Muscle layer of colon (tissue), 2 donors: ENCODE results near the gene PPME1.

Experiments
- H3K27ac ChIP-seq: one replicate; pipeline ENCODE4 v1.7.0; 2013; ENCODE audit warnings: low read depth, mild to moderate bottlenecking, low read length, moderate library complexity
- H3K27me3 ChIP-seq, 2 donors: one replicate each; pipeline ENCODE4 v1.7.0; 2013; ENCODE audit warnings: low read length in 2 of 2, mild to moderate bottlenecking in 2 of 2; ENCODE audit not compliant: insufficient read depth in 2 of 2, control insufficient read depth in 1 of 2
- H3K36me3 ChIP-seq: one replicate; pipeline ENCODE4 v1.7.0; 2013; ENCODE audit warnings: mild to moderate bottlenecking, low read length; ENCODE audit not compliant: insufficient read depth
- H3K4me1 ChIP-seq: one replicate; pipeline ENCODE4 v1.7.0; 2013; ENCODE audit warnings: mild to moderate bottlenecking, low read length; ENCODE audit not compliant: insufficient read depth
- H3K4me3 ChIP-seq, 2 donors: one replicate each; pipeline ENCODE4 v1.7.0; 2013; ENCODE audit warnings: low read length in 2 of 2, low read depth in 1 of 2, mild to moderate bottlenecking in 1 of 2, moderate library complexity in 1 of 2
- H3K9ac ChIP-seq: one replicate; pipeline ENCODE4 v1.7.0; 2013; ENCODE audit warnings: low read length
- H3K9me3 ChIP-seq: one replicate; pipeline ENCODE4 v1.7.0; 2013; ENCODE audit warnings: mild to moderate bottlenecking, low read length
- donor health status: abdominal sarcoma.
- donor health status: Adenocarcinoma of cecum.

PPME1 gene

DNA sequence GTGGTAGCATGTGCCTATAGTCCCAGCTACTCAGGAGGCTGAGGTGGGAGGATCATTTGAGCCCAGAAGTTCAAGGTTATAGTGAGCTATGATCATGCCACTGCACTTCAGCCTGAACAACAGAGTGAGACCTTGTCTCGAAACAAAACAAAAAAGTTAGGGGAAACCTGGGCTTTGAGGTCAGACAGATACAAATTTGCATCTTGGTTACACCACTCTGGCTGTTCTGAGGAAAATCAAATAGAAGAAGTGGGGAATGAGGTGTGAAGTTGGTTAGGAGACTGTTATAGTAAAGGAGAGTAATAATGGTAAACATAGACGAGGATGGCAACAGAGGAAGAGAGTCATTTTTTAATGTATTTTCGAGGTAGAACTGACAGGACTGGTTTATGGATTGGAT, 62.6 kb downstream of the PPME1 start:
- no peaks in the 10 kb centered on the region for H3K9me3 ChIP-seq
- H3K9ac ChIP-seq, result no peak overlapping the region
- H3K27ac ChIP-seq, result no peak overlapping the region
- H3K36me3 ChIP-seq, result peaks cover 36% of the 10 kb centered on the region
- H3K4me3 ChIP-seq, result no peak overlapping the region
- no peaks in the 10 kb centered on the region for H3K27me3 ChIP-seq
- H3K4me1 ChIP-seq, result no peaks in the 10 kb centered on the region

DNA sequence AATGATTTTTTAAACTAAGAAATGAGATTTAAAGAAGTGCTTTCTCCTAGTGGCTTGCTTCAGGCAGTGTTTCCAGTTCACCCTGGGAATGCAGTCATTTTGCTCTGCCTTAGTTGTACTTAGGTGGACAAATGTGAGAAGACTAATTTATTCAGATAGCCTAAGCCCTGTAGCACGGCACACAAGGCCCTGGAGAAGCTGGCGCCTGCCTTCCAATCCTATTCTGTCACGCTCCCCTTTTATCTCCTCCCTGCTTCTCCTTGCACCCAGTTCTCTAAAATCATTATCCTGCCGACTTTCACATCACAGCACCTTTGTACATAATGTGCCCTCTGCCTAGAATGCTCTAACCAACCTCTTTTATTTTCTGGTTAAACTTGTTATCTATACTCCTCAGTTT, 64.0 kb downstream of the PPME1 start:
- no peak overlapping the region for H3K4me3 ChIP-seq
- no peaks in the 10 kb centered on the region for H3K9me3 ChIP-seq
- no peak overlapping the region for H3K27ac ChIP-seq
- H3K36me3 ChIP-seq, result peaks cover 47% of the 10 kb centered on the region
- H3K27me3 ChIP-seq, result no peaks in the 10 kb centered on the region
- H3K9ac ChIP-seq, result no peak overlapping the region
- no peaks in the 10 kb centered on the region for H3K4me1 ChIP-seq

DNA sequence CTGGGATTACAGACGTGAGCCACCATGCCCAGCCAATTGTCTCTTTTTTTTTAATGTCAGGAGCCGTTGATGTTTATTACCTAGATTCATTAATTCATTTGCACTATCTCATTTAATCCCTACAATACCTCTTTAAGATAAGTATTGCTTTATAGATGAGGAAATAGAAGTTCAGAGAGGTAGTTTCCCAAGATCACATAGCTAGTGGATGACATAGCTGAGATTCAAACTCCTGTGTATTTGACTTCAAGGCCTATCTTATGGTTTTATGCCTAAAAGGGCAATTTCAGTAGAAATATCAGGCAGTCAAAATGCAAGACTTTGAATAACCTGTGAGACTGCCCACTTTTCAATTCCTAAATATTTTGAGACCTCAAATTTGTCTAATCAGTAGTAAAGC, 66.5 kb downstream of the PPME1 start:
- Histone ChIP-seq H3K9me3 (no peaks in the 10 kb centered on the region), H3K9ac (no peak overlapping the region), H3K4me3 (no peak overlapping the region), H3K4me1 (no peaks in the 10 kb centered on the region), H3K27me3 (no peaks in the 10 kb centered on the region), H3K36me3 (peaks cover 46% of the 10 kb centered on the region), H3K27ac (no peak overlapping the region)

DNA sequence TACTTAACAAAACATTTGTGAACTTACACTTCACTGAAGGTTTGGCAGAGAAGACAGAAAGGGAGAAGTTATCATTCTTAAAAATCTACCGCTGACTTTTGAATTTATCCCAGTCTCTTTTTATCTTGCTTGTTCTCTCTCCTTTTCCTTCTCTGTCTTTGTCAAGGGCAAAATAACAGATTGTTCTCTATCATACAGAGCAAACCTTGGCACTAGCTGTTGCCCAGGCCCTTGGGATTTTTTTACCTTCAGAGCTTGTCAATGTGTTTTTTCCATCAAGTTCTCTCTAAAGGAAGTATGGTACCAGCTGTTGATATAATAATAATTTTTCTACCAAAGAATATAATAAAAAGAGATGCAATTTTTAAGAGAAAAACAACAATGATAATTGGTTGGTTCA, 67.2 kb downstream of the PPME1 start:
- Histone ChIP-seq H3K9ac (no peak overlapping the region), H3K4me1 (no peaks in the 10 kb centered on the region), H3K36me3 (peaks cover 46% of the 10 kb centered on the region), H3K27ac (no peak overlapping the region), H3K9me3 (no peaks in the 10 kb centered on the region), H3K27me3 (no peaks in the 10 kb centered on the region), H3K4me3 (no peak overlapping the region)

DNA sequence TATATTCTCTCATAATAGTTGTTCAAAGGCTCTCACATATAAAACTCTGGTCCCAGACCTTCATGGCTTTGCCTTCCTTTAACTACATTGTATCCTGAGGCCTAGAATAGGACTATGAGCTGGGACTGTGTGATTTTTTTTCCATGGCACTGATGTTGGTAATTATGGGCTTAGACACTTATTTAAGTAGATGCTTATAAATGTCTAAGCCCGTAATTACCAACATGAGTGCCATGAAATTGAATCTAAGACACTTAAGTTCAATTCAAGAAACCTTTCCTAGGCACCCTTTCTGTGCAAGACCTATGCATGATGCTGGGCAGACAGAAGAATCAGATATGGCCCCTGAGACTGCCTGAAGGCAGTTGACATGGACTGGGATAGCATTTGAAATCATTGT, 77.4 kb downstream of the PPME1 start:
- Histone ChIP-seq H3K4me3 (no peak overlapping the region), H3K36me3 (peaks cover 58% of the 10 kb centered on the region), H3K9me3 (no peaks in the 10 kb centered on the region), H3K27ac (no peak overlapping the region), H3K27me3 (no peaks in the 10 kb centered on the region), H3K9ac (no peak overlapping the region), H3K4me1 (no peaks in the 10 kb centered on the region)

DNA sequence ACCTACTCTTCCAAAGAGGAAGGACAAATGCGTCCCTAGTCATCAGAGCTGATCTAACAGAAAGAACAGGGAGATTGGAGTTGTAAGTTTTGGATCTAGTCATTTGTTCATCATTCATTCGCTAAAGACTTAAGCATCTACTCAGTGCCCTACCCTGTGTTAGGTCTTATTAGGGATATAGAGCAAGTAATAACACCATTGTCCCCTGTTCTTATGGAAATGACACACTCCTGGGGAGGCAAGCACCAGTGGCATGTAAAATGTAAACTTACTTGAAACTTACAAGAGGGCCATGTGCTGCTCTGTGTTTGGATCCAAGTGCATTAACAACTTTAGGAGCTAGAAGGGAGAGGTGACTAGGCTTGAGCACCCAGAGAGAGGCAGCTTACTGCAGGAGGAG, 78.4 kb downstream of the PPME1 start:
- Histone ChIP-seq H3K36me3 (peaks cover 62% of the 10 kb centered on the region), H3K4me3 (no peak overlapping the region), H3K27ac (no peak overlapping the region), H3K9me3 (no peaks in the 10 kb centered on the region), H3K27me3 (no peaks in the 10 kb centered on the region), H3K4me1 (no peaks in the 10 kb centered on the region), H3K9ac (no peak overlapping the region)

DNA sequence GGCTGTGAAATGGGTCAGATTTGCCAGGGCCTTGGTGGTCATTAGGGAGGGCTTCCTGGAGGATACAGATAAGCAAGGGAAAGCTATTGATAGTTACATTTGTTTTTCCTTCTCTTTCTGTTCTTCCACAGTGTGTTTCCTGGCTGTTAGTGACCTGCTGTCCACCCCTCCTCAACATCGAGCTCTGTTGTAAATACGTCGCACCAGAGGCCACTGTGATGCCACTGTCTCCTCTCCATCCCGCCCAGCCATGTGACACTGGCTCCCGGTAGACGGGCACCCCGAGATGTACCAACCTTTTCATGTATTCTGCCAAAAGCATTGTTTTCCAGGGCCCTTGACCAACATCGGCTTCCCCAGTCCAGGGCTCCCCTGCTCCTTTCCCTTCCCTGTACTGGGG, 82.3 kb downstream of the PPME1 start:
- H3K27me3 ChIP-seq, result no peaks in the 10 kb centered on the region
- H3K36me3 ChIP-seq, result peaks cover 48% of the 10 kb centered on the region

DNA sequence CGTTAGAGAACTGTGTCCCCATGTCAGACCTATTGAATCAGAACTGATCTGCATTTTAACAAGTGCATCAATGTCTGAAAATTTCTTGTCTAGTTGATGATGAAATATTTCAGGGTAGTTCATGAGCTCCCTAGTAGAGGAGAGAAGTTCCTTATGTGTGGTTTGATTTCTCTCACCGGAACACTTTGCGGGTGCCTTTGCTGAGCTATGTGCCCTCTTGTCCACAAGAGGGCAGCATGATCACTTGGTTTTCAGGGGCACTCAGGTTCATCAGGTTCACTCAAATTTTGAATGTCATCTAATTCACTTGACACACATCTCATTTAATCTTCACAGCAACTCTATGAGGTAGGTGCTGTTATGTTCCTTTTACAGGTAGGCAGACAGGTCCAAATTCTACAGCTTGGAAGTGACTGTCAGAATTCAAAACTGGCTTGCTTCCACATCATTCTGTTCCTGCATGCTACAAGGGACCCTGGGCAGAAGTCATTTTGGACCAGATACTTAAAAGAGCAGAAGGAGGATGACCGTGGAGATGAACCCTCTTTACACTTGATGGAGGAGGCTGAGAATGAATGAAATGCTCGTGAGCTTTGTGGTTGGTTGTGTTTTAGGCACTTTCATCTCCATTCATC, 84.8 kb downstream of the PPME1 start:
- no peak overlapping the region for H3K27ac ChIP-seq
- H3K9ac ChIP-seq, result no peak overlapping the region

More for the DNA sequence above, 82.3 kb downstream of the PPME1 start:
- no peaks in the 10 kb centered on the region for H3K9me3 ChIP-seq
- H3K27ac ChIP-seq, result no peak overlapping the region
- no peak overlapping the region for H3K9ac ChIP-seq
- no peak overlapping the region for H3K4me3 ChIP-seq
- H3K4me1 ChIP-seq, result peaks cover 6% of the 10 kb centered on the region

DNA sequence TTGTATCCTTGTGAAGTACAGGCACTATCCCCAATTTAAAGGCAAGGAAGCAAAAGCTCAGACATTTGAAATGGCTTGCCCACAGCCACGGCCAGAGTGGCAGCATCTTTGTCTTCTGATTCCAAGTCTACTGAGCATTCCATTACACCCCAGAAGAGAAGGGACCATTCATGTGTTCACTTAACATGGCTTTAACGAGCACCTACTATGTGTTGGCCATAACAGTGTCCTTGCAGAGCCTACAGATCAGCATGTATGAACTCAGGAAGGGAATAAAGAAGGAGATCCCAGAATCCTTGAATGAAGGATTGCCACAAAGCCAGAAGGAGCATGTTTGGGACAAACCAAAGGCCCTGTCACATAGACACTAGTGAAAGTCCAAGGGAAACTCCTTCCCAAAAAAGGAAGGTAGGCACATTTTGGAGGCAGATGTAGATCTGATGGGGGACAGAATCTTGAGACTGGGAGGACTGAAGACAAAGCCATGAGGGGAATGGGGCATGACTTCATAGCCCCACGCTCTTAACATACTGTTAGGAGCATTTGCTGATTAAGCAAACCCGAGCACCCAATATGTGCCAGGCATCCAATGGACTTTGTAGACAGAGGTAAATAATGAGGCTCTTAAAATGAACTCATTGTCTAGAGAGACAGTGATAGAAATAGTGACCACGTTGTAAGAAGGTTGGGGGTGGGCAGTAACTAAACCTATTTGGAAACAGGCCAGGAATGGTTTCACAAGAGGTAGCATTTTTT, 85.5 kb downstream of the PPME1 start:
- no peak overlapping the region for H3K27ac ChIP-seq
- peaks cover 21% of the 10 kb centered on the region for H3K36me3 ChIP-seq
- H3K27me3 ChIP-seq, result no peaks in the 10 kb centered on the region

More for the DNA sequence above, 84.8 kb downstream of the PPME1 start:
- peaks cover 9% of the 10 kb centered on the region for H3K4me1 ChIP-seq
- H3K36me3 ChIP-seq, result peaks cover 28% of the 10 kb centered on the region
- no peaks in the 10 kb centered on the region for H3K27me3 ChIP-seq
- H3K4me3 ChIP-seq, result no peak overlapping the region
- H3K9me3 ChIP-seq, result no peaks in the 10 kb centered on the region

DNA sequence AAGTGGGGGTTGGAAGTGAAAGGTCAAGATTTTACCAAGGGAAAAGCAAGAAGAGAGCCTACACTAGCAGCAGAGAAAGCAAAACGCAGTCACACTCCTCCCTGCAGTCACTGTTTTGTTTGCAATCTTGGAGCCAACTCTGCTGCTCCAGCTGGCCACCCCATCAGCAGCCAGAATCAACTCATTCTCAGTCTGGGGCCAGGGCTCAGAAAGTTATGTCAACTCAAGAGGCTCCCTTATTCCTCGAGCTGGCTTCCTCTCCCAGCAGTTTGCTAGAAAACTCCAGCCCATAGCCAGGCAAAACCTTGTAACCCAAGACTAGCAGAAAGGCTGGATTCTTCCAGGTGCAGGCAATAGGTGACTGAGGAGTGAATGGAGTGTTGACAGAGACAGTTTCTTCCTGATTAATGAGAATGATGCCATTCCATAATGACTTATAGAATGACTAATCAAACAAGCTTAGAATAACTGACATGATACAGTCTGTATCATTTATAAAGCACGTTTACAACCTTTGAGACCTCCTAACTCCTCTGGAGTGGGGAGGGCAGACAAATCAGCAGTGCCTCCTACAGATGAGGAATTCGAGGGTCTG, 87.0 kb downstream of the PPME1 start:
- peaks cover 9% of the 10 kb centered on the region for H3K4me1 ChIP-seq
- no peak overlapping the region for H3K4me3 ChIP-seq
- H3K27me3 ChIP-seq, result no peaks in the 10 kb centered on the region
- peaks cover 12% of the 10 kb centered on the region for H3K36me3 ChIP-seq
- H3K27ac ChIP-seq, result no peak overlapping the region
- H3K9me3 ChIP-seq, result no peaks in the 10 kb centered on the region
- no peak overlapping the region for H3K9ac ChIP-seq

More for the DNA sequence above, 85.5 kb downstream of the PPME1 start:
- Histone ChIP-seq H3K9ac (no peak overlapping the region), H3K4me1 (peaks cover 9% of the 10 kb centered on the region), H3K4me3 (no peak overlapping the region), H3K9me3 (no peaks in the 10 kb centered on the region)

DNA sequence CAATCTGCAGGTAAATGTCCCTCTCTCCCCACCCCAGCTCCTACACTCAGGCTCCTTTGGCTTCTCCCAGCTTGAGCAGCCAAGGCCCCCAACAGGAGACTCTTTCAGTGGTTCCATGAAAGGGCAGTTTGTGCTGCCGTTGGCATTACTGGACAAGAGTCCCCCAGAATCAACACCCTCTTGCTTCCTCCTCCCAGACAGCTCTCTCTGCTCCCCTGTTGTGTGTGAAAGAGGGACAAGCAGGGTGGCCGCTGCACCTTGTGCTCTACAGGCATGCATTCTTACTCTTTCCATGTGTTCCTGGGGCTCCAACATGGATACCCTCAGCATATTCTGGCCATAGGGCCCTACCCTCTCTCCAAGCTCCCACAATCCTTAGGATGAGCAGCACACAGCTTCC, 91.6 kb downstream of the PPME1 start:
- no peaks in the 10 kb centered on the region for H3K27me3 ChIP-seq
- H3K4me1 ChIP-seq, result peaks cover 6% of the 10 kb centered on the region
- no peaks in the 10 kb centered on the region for H3K9me3 ChIP-seq
- H3K27ac ChIP-seq, result no peak overlapping the region
- H3K9ac ChIP-seq, result no peak overlapping the region
- no peak overlapping the region for H3K4me3 ChIP-seq
- H3K36me3 ChIP-seq, result no peaks in the 10 kb centered on the region
